Measurements from ENCODE around the gene YIF1B. TPM values are rescaled to one million over a fixed set of nuclear protein-coding genes. Genes with fewer than 3 reads are reported as not detected.

YIF1B gene
- total and polyA plus RNA-seq, 2 experiments from 2014 or later, result 82.8 to 106 TPM

DNA sequence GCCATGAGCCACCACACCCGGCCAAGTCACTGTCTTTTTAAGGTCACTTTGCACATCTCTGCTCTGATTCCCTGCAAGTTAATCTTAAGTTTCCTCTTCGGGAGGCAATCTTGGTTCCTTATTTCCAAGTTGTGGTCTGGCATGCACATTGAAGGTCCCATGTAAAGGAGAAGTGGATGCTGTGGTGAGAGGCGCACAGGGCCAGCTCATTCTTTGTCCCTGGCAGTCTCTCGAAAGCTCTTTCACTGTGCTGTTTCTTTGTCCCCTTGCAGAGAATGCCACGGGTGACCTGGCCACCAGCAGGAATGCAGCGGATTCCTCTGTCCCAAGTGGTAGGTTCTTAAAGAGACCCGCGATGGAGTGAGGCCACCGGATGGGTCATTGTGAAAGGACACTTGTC, 28.1 kb downstream of the YIF1B start:
- Histone ChIP-seq H3K27me3 (ENCODE audit: insufficient read depth) (no peaks in the 10 kb centered on the region), H3K4me1 (ENCODE audit: insufficient read depth) (no peaks in the 10 kb centered on the region), H3F3A (replicated peaks; ENCODE audit: low read depth) (peaks cover 23% of the 10 kb centered on the region; the same call in 1 of the 2 replicates), H3K4me3 (no peak overlapping the region), H2AFZ (no peak overlapping the region), H3K4me2 (no peak overlapping the region), H4K20me1 (replicated peaks; ENCODE audit: insufficient read depth) (peaks cover 10% of the 10 kb centered on the region; the same call in 1 of the 2 replicates), H3K36me3 (ENCODE audit: insufficient read depth) (peaks cover 20% of the 10 kb centered on the region), H3K79me2 (replicated peaks; ENCODE audit: insufficient read depth) (peaks cover 24% of the 10 kb centered on the region), H3K27ac (ENCODE audit: low read depth) (no peak overlapping the region), H3K9me2 (ENCODE audit: insufficient read depth) (no peaks in the 10 kb centered on the region)
- DNase-seq (ENCODE audit: low spot score) (no peak), ATAC-seq (no peak)
- Mint-ChIP-seq H3K9me3 (no peaks in the 10 kb centered on the region), H3K36me3 (ENCODE audit: low read depth) (peaks cover 68% of the 10 kb centered on the region), H3K27ac (no peak overlapping the region), H3K27me3 (ENCODE audit: insufficient read depth, low read depth, poor library complexity) (peaks cover 10% of the 10 kb centered on the region), H3K4me1 (no peaks in the 10 kb centered on the region; the same call in 2 of the 3 replicates), H3K4me3 (no peak overlapping the region; the same call in 2 of the 3 replicates)
- TF ChIP-seq ZNF331 (CRISPR knock-in tag; IDR thresholded peaks at IDR 0.05; ENCODE audit: low read depth) (no peak), POLR2AphosphoS5 (IDR thresholded peaks at IDR 0.05; ENCODE audit: low read depth) (no peak), EZH2phosphoT487 (IDR thresholded peaks at IDR 0.05; ENCODE audit: unreplicated experiment) (no peak), STAT1 (IDR thresholded peaks at IDR 0.05; ENCODE audit: unreplicated experiment) (no peak), EZH2 (IDR thresholded peaks at IDR 0.05; ENCODE audit: low read depth, unreplicated experiment) (no peak), NANOG (IDR thresholded peaks at IDR 0.05; ENCODE audit: borderline replicate concordance) (no peak), JUNB (IDR thresholded peaks at IDR 0.05; ENCODE audit: unreplicated experiment) (no peak), ZNF114 (CRISPR knock-in tag; IDR thresholded peaks at IDR 0.05) (no peak), CREB1 (CRISPR knock-in tag; IDR thresholded peaks at IDR 0.05; ENCODE audit: low read depth) (no peak)
- TF ChIP-seq, protein P1, sequence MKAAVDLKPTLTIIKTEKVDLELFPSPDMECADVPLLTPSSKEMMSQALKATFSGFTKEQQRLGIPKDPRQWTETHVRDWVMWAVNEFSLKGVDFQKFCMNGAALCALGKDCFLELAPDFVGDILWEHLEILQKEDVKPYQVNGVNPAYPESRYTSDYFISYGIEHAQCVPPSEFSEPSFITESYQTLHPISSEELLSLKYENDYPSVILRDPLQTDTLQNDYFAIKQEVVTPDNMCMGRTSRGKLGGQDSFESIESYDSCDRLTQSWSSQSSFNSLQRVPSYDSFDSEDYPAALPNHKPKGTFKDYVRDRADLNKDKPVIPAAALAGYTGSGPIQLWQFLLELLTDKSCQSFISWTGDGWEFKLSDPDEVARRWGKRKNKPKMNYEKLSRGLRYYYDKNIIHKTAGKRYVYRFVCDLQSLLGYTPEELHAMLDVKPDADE (IDR thresholded peaks at IDR 0.05), result no peak
- TF ChIP-seq, protein P2, sequence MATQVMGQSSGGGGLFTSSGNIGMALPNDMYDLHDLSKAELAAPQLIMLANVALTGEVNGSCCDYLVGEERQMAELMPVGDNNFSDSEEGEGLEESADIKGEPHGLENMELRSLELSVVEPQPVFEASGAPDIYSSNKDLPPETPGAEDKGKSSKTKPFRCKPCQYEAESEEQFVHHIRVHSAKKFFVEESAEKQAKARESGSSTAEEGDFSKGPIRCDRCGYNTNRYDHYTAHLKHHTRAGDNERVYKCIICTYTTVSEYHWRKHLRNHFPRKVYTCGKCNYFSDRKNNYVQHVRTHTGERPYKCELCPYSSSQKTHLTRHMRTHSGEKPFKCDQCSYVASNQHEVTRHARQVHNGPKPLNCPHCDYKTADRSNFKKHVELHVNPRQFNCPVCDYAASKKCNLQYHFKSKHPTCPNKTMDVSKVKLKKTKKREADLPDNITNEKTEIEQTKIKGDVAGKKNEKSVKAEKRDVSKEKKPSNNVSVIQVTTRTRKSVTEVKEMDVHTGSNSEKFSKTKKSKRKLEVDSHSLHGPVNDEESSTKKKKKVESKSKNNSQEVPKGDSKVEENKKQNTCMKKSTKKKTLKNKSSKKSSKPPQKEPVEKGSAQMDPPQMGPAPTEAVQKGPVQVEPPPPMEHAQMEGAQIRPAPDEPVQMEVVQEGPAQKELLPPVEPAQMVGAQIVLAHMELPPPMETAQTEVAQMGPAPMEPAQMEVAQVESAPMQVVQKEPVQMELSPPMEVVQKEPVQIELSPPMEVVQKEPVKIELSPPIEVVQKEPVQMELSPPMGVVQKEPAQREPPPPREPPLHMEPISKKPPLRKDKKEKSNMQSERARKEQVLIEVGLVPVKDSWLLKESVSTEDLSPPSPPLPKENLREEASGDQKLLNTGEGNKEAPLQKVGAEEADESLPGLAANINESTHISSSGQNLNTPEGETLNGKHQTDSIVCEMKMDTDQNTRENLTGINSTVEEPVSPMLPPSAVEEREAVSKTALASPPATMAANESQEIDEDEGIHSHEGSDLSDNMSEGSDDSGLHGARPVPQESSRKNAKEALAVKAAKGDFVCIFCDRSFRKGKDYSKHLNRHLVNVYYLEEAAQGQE (IDR thresholded peaks at IDR 0.05; ENCODE audit: unreplicated experiment), result no peak
- TF ChIP-seq, protein P3, sequence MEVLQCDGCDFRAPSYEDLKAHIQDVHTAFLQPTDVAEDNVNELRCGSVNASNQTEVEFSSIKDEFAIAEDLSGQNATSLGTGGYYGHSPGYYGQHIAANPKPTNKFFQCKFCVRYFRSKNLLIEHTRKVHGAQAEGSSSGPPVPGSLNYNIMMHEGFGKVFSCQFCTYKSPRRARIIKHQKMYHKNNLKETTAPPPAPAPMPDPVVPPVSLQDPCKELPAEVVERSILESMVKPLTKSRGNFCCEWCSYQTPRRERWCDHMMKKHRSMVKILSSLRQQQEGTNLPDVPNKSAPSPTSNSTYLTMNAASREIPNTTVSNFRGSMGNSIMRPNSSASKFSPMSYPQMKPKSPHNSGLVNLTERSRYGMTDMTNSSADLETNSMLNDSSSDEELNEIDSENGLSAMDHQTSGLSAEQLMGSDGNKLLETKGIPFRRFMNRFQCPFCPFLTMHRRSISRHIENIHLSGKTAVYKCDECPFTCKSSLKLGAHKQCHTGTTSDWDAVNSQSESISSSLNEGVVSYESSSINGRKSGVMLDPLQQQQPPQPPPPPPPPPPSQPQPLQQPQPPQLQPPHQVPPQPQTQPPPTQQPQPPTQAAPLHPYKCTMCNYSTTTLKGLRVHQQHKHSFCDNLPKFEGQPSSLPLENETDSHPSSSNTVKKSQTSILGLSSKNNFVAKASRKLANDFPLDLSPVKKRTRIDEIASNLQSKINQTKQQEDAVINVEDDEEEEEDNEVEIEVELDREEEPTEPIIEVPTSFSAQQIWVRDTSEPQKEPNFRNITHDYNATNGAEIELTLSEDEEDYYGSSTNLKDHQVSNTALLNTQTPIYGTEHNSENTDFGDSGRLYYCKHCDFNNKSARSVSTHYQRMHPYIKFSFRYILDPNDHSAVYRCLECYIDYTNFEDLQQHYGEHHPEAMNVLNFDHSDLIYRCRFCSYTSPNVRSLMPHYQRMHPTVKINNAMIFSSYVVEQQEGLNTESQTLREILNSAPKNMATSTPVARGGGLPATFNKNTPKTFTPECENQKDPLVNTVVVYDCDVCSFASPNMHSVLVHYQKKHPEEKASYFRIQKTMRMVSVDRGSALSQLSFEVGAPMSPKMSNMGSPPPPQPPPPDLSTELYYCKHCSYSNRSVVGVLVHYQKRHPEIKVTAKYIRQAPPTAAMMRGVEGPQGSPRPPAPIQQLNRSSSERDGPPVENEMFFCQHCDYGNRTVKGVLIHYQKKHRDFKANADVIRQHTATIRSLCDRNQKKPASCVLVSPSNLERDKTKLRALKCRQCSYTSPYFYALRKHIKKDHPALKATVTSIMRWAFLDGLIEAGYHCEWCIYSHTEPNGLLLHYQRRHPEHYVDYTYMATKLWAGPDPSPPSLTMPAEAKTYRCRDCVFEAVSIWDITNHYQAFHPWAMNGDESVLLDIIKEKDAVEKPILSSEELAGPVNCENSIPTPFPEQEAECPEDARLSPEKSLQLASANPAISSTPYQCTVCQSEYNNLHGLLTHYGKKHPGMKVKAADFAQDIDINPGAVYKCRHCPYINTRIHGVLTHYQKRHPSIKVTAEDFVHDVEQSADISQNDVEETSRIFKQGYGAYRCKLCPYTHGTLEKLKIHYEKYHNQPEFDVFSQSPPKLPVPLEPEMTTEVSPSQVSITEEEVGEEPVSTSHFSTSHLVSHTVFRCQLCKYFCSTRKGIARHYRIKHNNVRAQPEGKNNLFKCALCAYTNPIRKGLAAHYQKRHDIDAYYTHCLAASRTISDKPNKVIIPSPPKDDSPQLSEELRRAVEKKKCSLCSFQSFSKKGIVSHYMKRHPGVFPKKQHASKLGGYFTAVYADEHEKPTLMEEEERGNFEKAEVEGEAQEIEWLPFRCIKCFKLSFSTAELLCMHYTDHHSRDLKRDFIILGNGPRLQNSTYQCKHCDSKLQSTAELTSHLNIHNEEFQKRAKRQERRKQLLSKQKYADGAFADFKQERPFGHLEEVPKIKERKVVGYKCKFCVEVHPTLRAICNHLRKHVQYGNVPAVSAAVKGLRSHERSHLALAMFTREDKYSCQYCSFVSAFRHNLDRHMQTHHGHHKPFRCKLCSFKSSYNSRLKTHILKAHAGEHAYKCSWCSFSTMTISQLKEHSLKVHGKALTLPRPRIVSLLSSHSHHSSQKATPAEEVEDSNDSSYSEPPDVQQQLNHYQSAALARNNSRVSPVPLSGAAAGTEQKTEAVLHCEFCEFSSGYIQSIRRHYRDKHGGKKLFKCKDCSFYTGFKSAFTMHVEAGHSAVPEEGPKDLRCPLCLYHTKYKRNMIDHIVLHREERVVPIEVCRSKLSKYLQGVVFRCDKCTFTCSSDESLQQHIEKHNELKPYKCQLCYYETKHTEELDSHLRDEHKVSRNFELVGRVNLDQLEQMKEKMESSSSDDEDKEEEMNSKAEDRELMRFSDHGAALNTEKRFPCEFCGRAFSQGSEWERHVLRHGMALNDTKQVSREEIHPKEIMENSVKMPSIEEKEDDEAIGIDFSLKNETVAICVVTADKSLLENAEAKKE (CRISPR knock-in tag; IDR thresholded peaks at IDR 0.05), result no peak
- TF ChIP-seq, protein P4, sequence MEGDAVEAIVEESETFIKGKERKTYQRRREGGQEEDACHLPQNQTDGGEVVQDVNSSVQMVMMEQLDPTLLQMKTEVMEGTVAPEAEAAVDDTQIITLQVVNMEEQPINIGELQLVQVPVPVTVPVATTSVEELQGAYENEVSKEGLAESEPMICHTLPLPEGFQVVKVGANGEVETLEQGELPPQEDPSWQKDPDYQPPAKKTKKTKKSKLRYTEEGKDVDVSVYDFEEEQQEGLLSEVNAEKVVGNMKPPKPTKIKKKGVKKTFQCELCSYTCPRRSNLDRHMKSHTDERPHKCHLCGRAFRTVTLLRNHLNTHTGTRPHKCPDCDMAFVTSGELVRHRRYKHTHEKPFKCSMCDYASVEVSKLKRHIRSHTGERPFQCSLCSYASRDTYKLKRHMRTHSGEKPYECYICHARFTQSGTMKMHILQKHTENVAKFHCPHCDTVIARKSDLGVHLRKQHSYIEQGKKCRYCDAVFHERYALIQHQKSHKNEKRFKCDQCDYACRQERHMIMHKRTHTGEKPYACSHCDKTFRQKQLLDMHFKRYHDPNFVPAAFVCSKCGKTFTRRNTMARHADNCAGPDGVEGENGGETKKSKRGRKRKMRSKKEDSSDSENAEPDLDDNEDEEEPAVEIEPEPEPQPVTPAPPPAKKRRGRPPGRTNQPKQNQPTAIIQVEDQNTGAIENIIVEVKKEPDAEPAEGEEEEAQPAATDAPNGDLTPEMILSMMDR (conservative IDR thresholded peaks at IDR 0.05; ENCODE audit: low read depth in 2 of 2), result no peak
